Measurements from ENCODE around the gene NOTCH1. TPM values are rescaled to one million over a fixed set of nuclear protein-coding genes. Genes with fewer than 3 reads are reported as not detected.

The NOTCH1 gene
- total RNA-seq, 1 experiment from 2014 or later, result 53.4 TPM

GRCh38 chr9:136539427-136540421, 6.1 kb downstream of the NOTCH1 start:
- Mint-ChIP-seq H3K4me3 (ENCODE audit: unreplicated experiment) (no peak overlapping the region), H3K27me3 (ENCODE audit: insufficient read depth, unreplicated experiment) (no peaks in the 10 kb centered on the region), H3K27ac (ENCODE audit: low read depth, unreplicated experiment) (no peak overlapping the region), H3K36me3 (ENCODE audit: insufficient read depth, unreplicated experiment) (peaks cover 50% of the 10 kb centered on the region), H3K9me3 (ENCODE audit: unreplicated experiment) (no peaks in the 10 kb centered on the region), H3K4me1 (ENCODE audit: insufficient read depth, unreplicated experiment) (peaks cover 5% of the 10 kb centered on the region)
- intact Hi-C loops (cut with micrococcal nuclease), result no loop called here
- BruUV-seq (replicated peaks), result no TSS peak
- no peak for TF ChIP-seq CTCF (IDR thresholded peaks at IDR 0.05; ENCODE audit: unreplicated experiment)
- ChIA-PET CTCF (interaction anchor here (0.6 to 3.0 kb wide), 8 partner anchors 11 to 105 kb away, joined by 3 to 13 read pairs (median 3); no protein-coding TSS in a partner anchor), POLR2A (interaction anchor here (0.6 to 2.0 kb wide), 6 partner anchors 29 to 190 kb away, joined by 3 to 13 read pairs (median 3); no protein-coding TSS in a partner anchor)
- peak; percentile 93 for DNase-seq (ENCODE audit: unreplicated experiment)

- TF ChIP-seq CTCF (IDR thresholded peaks at IDR 0.05; ENCODE audit: unreplicated experiment), result no peak
- Mint-ChIP-seq H3K4me3 (ENCODE audit: unreplicated experiment) (no peak overlapping the region), H3K27me3 (ENCODE audit: insufficient read depth, unreplicated experiment) (no peaks in the 10 kb centered on the region), H3K9me3 (ENCODE audit: unreplicated experiment) (no peaks in the 10 kb centered on the region), H3K36me3 (ENCODE audit: insufficient read depth, unreplicated experiment) (peaks cover 53% of the 10 kb centered on the region), H3K27ac (ENCODE audit: low read depth, unreplicated experiment) (no peak overlapping the region), H3K4me1 (ENCODE audit: insufficient read depth, unreplicated experiment) (peaks cover 11% of the 10 kb centered on the region)
- intact Hi-C loops (cut with micrococcal nuclease), result no loop called here
- no TSS peak for BruUV-seq (replicated peaks)
- POLR2A ChIA-PET, result interaction anchor here (0.6 to 2.0 kb wide), 4 partner anchors 10 to 190 kb away, joined by 3 to 13 read pairs (median 4); no protein-coding TSS in a partner anchor
- no peak for DNase-seq (ENCODE audit: unreplicated experiment)
- CTCF ChIA-PET, result interaction anchor here (0.8 to 3.0 kb wide), 4 partner anchors 10 to 93 kb away, joined by 3 to 13 read pairs (median 4); no protein-coding TSS in a partner anchor
Observed at GRCh38 chr9:136538599-136539426, 7.0 kb downstream of the NOTCH1 start.

GRCh38 chr9:136537896-136538598, 7.8 kb downstream of the NOTCH1 start:
- intact Hi-C loops (cut with micrococcal nuclease), result no loop called here
- peaks cover 46% of the 10 kb centered on the region for H3K36me3 Mint-ChIP-seq (ENCODE audit: insufficient read depth, unreplicated experiment)
- no peak for DNase-seq (ENCODE audit: unreplicated experiment)
- ChIA-PET POLR2A (interaction anchor here (1.7 kb wide), 1 partner anchor 9 kb away, joined by 4 read pairs; no protein-coding TSS in a partner anchor), CTCF (interaction anchor here (1.3 kb wide), 1 partner anchor 87 kb away, joined by 3 read pairs; no protein-coding TSS in a partner anchor)
- H3K4me3 Mint-ChIP-seq (ENCODE audit: unreplicated experiment), result no peak overlapping the region
- no peaks in the 10 kb centered on the region for H3K9me3 Mint-ChIP-seq (ENCODE audit: unreplicated experiment)
- H3K4me1 Mint-ChIP-seq (ENCODE audit: insufficient read depth, unreplicated experiment), result peaks cover 13% of the 10 kb centered on the region
- H3K27ac Mint-ChIP-seq (ENCODE audit: low read depth, unreplicated experiment), result no peak overlapping the region
- H3K27me3 Mint-ChIP-seq (ENCODE audit: insufficient read depth, unreplicated experiment), result no peaks in the 10 kb centered on the region
- no TSS peak for BruUV-seq (replicated peaks)
- TF ChIP-seq CTCF (IDR thresholded peaks at IDR 0.05; ENCODE audit: unreplicated experiment), result no peak

Measured in MCF 10A (cell line).